HG03571 (cell line): Measurements from ENCODE around the gene MT1F.
"Not testable (repeated sequence)": the region's sequence is repeated elsewhere in the genome, so short reads cannot be mapped to it uniquely, and the experiment has no call there.

ENCODE experiments used
- ATAC-seq: cut with Tn5 transposase; IDR thresholded peaks from one replicate; pipeline ENCODE4 v1.9.1; 2021; ENCODE audit not compliant: unreplicated experiment

The MT1F gene

GRCh38 chr16:56670620-56670934 is 12.8 kb downstream of the MT1F start:
- no peak for ATAC-seq

- not testable (repeated sequence) for ATAC-seq
These were observed 13.9 kb downstream of the MT1F start for GRCh38 chr16:56671691-56672090.

- ATAC-seq: not testable (repeated sequence)
These were observed 14.4 kb downstream of the MT1F start for GRCh38 chr16:56672171-56672570.

- ATAC-seq: no peak
These were observed 15.2 kb downstream of the MT1F start for GRCh38 chr16:56672761-56673536.

GRCh38 chr16:56673921-56674320 is 16.2 kb downstream of the MT1F start:
- no peak for ATAC-seq

GRCh38 chr16:56674570-56674969 is 16.8 kb downstream of the MT1F start:
- not testable (repeated sequence) for ATAC-seq

GRCh38 chr16:56675685-56676210 is 18.0 kb downstream of the MT1F start:
- no peak for ATAC-seq

GRCh38 chr16:56677474-56677873 is 19.7 kb downstream of the MT1F start:
- ATAC-seq: no peak

- no peak for ATAC-seq
These were observed 21.4 kb downstream of the MT1F start for GRCh38 chr16:56679078-56679730.

- ATAC-seq: no peak
These were observed 22.1 kb downstream of the MT1F start for GRCh38 chr16:56679818-56680217.

GRCh38 chr16:56681939-56682702 is 24.4 kb downstream of the MT1F start, which contains the start of gene MT1X:
Gene MT1X, plus strand, starts transcription at chr16:56682470. Its CDS starts 71 bp downstream, at chr16:56682541.
- ATAC-seq: peak; percentile 97

- ATAC-seq: no peak
These were observed 25.1 kb downstream of the MT1F start for GRCh38 chr16:56682703-56683397.

GRCh38 chr16:56683424-56684172 is 25.8 kb downstream of the MT1F start:
- no peak for ATAC-seq

GRCh38 chr16:56684256-56684925 is 26.6 kb downstream of the MT1F start:
- ATAC-seq: no peak

GRCh38 chr16:56684926-56685590 is 27.3 kb downstream of the MT1F start:
- ATAC-seq: no peak

- ATAC-seq: no peak
These were observed 29.0 kb downstream of the MT1F start for GRCh38 chr16:56686758-56687157.

- ATAC-seq: no peak
These were observed 31.0 kb downstream of the MT1F start for GRCh38 chr16:56688762-56689161.

- no peak for ATAC-seq
These were observed 31.4 kb downstream of the MT1F start for GRCh38 chr16:56689171-56689570.
